GM10847 (cell line): ENCODE results near the gene NFIL3.

Source experiments
- POLR2A ChIP-seq: IDR thresholded peaks from 2 replicates; pipeline ENCODE4 v1.6.1; 2011; ENCODE audit not compliant: insufficient read length; ENCODE audit errors: extremely low read depth

The NFIL3 gene

GRCh38 chr9:91359083-91359482 lies 64.5 kb downstream of the NFIL3 start:
- TF ChIP-seq POLR2A, result no peak
